ENCODE measurements around the gene YIPF3.

YIPF3 gene

GRCh38 chr6:43461936-43462335 is 54.8 kb downstream of the YIPF3 start:
- Histone ChIP-seq H3K79me2 (ENCODE audit: insufficient read depth, low read length) (no peaks in the 10 kb centered on the region), H3K27me3 (ENCODE audit: insufficient read depth, low read length, poor library complexity, severe bottlenecking) (no peaks in the 10 kb centered on the region), H3K36me3 (ENCODE audit: insufficient read depth, low read length) (no peaks in the 10 kb centered on the region), H2AFZ (ENCODE audit: low read length) (no peak overlapping the region), H3K9ac (ENCODE audit: low read depth, low read length, poor library complexity, severe bottlenecking) (no peak overlapping the region), H3F3A (ENCODE audit: low read depth) (no peaks in the 10 kb centered on the region), H3K4me2 (ENCODE audit: low read depth, low read length, poor library complexity, severe bottlenecking) (no peak overlapping the region), H3K9me2 (replicated peaks; ENCODE audit: low read depth, low read length) (no peaks in the 10 kb centered on the region), H3K4me3 (ENCODE audit: low read length, poor library complexity, severe bottlenecking) (no peak overlapping the region), H3K4me1 (ENCODE audit: insufficient read depth, low read length, poor library complexity, severe bottlenecking) (no peaks in the 10 kb centered on the region), H4K20me1 (ENCODE audit: insufficient read depth, low read length, poor library complexity, severe bottlenecking) (no peaks in the 10 kb centered on the region), H3K9me3 (ENCODE audit: insufficient read depth, low read depth, low read length) (no peaks in the 10 kb centered on the region)
- TF ChIP-seq EZH2phosphoT487 (IDR thresholded peaks at IDR 0.05; ENCODE audit: borderline replicate concordance) (no peak), CTCF (conservative IDR thresholded peaks at IDR 0.05; ENCODE audit: low read length) (no peak)

All from Loucy (cell line).